GM19035 (cell line): ENCODE data around the gene GASK1A.
"Not testable (repeated sequence)": the region's sequence is repeated elsewhere in the genome, so short reads cannot be mapped to it uniquely, and the experiment has no call there.

Source experiments
- ATAC-seq: cut with Tn5 transposase; IDR thresholded peaks from one replicate; pipeline ENCODE4 v1.9.1; 2021; ENCODE audit not compliant: unreplicated experiment

Gene GASK1A

DNA sequence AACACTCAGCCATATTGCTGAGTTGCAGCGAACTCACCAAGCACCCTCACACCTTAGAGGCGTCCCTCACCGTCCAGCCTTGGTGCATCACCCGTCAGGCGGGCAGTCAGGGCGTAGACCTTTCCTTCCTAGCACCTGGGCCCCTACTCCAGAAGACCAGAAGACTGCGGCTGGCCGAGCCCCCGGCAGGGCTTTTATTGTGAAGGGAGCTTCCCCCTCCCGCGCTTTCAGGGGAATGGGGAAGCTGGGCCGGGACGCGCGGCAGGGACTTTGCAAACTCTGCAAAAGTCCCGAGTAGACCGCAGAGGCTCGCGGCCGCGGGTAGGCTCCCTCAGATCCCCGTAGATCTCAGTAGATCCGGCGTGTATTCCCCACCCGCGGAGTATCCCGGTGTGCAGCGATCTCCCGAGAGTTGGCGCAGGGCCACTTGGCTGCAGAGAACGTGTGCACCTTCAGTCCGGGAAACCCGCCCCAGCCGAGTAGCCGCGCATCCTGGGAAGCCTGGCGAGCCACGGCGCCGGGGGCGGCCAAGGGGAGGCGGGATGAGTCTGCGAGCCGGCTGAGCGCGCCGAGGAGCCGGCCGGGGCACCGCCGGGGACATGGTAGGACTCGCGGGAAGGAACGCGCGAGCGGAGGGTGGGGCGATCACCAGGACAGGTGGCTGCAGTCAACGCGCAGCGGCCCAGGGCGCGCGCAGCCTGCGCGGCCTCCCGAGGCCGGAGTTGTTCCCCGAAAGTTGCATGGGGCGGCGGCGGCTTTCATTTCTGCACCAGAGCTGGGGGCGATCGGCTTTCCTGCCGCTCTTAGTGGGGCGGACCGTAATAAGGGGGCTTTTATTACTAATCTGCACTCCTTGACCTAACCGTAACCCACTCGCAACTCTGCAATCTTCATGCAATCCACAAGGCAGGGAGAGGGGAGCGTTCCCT is at the start of gene GASK1A:
Gene GASK1A, plus strand, starts transcription at position 268 of the 929 bp plus-strand sequence. Its CDS starts 332 bp downstream, at position 600.
- no peak for ATAC-seq

DNA sequence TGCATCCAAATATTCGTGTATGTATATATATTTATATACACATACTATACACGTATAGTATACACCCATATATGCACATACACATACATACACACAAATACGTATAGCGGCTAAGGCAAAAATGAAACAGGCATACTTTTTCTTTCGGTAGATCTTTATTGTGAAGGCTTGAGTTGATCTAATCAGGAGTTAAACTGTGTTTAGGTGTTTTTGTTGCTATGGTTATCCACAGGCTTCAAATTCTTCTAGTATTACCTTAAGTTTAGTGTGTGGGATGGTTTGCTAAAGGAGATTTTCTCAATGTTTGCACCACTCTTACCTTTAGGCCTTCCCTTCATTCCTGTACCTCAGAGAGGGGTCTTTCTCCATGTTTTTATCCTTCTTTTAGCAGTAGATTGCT is 45.0 kb upstream of the GASK1A start:
- no peak for ATAC-seq

DNA sequence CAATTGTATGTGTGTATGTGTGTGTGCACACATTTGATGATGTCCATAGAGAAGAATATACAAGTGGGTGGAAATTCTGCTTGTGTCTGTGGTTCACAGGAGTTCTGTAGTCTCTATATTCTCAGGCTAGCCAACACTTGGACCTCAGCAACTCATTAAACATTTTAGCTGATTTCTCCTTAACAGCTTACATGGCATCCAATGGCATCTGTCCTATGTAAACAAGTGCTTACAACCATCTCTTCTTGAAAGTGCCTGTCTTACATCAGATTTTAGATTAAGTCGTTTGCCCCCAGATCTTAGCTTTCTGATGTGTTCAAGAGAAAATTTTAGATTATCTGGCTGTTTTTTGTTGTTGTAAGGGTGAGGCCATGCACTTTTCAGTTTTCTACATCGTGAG is 44.2 kb upstream of the GASK1A start:
- ATAC-seq = no peak

DNA sequence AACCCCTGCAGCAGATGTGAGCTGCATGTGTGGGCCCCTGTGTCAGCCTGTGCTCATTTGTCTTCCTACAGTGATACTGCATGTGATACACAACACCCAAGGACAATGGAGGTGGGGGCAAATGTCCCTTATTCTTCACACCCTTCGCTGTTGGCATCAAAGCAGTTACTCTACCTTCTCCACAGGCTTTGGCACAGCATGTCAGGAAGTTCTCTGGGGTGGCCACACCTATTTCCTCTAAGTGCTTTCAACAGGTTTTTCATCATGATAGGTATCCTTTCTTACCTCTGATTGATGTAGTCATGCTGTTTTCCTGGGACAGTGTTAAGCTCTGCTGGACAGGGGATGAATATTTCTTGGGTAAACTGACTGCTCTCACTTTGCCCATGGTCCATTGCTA is 43.6 kb upstream of the GASK1A start:
- no peak for ATAC-seq

DNA sequence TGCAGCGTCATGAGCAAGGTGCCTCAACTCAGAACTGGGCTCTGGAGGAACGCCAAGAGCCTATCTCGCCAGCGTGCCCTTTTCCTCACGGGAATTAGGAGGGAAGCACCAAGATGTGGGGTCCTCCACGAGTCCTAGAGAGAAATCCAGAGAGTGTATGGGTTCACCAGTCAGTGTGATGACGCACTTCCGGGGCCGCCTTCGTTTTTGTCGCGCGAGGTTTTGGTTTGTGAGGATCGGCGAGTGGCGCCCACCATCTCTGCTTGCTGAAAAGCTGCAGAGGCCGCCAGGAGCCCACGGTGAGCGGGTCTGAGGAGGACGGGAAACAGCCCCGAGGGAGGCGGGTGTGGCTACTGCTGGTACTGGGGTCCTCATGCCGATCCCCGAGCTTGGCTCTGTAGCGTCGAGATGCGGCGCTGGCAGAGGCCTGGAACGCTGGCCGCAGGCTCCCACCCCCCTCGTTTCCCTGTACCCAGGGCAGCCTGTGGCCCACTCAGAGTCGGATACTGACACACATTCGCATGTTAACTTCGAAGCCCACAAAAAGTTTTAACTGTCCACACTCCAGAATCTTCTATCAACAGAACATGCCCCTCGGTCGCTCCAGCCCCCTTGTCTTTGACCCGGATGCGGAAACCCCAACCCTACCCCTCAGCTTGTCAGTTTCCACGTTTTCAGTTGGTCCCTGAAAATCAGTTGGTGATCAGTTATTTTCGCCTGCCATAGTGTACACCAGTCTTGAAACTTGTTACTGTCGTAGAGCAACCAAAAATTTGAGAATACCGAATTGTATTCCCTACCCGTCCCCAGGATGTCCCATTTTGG is 42.7 kb upstream of the GASK1A start:
- no peak for ATAC-seq

DNA sequence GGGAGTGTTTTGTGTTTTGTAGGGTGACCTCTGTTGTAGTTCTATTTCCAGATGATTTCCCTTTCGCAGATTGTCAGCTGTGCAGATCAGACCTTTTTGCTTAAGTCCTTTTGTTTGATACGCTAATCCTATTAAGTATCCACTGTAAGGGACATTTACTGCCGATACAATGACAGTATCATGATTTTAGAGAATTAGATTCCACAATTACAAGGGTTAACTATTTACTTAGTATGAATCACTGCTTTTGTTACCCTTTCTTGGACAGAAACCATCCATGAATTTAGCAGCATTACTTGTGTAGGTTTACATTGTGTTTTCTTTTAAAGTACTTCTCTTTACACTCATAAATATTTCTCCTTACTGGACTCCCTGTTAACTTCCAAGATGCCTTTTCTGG is 41.8 kb upstream of the GASK1A start:
- ATAC-seq = no peak

DNA sequence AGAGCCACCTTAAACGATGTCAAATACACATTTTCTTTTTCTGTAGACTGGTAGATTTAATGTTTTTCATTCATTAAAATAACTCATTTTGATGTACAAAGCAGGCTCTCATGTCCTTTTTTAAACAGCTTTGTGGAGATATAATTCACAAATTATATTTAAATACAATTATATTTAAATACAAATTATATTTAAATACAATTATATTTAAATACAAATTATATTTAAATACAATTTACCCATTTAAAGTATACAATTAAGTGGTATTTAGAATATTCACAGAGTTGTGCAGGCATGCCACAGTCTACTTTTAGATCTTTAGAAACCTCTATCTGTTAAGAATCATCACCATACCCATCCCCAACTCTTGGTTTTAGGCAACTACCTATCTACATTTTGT is 36.4 kb upstream of the GASK1A start:
- no peak for ATAC-seq

DNA sequence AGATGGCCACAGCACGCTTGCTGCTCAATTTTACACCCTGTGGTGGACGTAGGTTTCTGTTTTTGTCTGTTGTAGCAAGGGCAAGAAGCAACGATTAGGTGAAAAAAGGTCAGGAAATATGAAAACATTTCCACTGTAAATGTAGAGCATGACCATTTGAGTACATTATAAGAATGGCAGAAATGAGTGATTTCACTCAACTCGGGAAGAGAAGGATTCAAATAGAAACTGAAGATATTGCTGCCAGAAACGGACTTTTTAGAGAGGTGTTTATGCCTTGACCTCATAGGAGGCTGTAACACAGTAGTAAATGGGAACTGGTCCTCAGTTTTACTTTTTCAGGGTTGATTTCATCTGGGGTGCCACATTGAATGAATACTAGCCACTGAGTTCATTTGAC is 33.1 kb upstream of the GASK1A start:
- no peak for ATAC-seq

DNA sequence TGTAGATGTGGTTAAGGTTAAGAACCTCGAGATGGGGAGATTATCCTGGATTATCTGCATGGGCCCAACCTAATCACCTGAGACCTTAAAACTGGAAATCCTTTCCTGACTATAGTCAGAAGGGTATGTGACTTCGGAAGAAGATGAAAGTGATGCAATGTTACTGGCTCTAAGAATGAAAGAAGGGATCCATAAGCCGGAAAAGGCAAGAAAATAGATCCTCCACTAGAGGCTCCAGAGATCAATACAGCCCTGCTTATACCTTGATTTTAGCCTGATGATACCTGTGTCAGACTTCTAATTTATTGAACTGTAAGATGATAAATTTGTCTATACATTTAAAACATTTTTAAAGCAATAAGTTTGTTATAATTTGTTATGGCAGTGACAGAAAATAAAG is 21.5 kb upstream of the GASK1A start:
- ATAC-seq = no peak

DNA sequence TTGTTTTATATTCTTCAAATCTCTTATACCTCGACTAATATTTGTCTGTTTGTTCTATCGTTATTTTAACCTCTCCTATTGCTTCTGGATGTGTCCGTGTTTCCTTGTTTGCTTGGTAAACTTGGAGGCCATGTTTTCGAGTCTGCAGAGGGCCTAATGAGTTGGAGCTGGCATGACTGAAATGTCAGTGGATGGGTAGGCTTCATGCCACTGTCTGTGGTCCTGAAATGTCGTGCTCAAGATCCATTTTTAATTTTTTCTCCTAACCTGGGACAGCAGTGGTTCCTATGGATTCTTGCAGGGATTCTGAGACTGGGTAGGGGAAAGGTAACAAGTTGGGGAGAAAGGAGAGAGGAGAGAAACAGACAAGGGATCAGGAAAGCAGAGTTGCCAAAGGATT is 18.8 kb upstream of the GASK1A start:
- no peak for ATAC-seq

DNA sequence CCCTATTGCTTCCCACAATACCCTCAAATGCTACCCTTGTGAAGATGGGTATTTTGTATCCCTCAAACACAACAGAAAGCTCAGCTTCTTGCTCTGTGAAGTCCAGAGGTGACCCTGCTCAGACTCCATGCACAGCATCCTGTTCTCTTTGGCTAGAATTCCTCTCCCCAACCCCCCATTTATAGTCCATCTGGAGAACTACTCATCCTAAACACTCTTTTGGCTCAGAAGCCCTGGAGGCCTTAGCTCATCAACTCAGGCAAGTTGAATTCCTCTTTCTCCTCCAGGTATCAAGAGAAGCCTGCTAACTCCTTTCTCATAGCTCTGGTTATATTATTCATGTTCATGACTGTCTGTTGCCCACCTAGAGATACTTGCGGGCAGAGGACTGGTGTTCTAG is 18.3 kb upstream of the GASK1A start:
- ATAC-seq = no peak

DNA sequence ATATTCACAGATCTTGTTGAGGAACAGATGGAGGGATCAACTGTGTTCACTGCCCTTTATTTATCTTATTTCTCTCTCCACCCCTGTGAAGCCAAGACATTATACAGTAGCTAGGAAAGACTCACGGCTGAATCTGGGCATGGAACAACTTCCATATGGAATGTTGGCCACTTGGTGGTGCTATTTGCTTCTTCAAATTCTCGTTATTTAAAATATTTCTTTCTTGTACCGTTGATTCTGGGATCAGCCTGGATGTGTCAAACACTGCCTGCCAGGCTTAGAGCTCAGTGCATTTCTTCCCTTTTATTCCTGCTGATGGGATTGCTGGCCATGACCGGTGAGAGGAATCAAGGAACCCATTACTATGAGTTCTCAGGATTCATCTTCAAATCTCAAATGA is 17.5 kb upstream of the GASK1A start:
- no peak for ATAC-seq

DNA sequence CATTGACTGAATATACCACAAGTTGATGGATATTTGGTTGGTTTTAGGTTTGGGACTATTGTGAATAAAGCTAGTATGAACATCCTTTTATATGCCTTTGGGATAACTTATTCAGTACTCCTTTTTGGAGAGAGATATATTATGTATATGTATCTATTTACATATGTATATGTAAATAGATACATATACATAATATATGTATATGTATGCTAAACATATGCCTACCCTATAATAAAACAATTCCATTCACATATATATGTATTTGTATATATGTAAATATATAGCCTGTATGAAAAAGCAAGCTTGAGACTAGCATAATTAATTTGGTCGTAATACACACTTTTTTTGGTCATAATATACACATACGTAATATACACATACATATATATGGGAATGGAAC is 15.8 kb upstream of the GASK1A start:
- no peak for ATAC-seq

DNA sequence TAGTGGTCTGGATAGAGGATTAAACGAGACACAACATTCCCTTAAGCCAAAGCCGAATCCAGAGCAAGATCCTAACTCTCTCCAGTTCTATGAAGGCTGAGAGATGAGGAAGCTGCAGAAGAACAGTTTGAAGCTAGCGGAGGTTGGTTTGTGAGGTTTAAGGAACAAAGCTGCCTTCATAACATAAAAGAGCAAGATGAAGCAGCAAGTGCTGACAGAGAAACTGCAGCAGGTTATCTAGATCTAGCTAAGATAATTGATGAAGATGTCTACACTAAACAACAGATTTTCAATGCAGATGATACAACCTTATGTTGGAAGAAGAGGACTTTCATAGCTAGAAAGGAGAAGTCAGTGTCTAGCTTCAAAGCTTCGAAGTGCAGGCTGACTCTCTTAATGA is 14.8 kb upstream of the GASK1A start:
- no peak for ATAC-seq

DNA sequence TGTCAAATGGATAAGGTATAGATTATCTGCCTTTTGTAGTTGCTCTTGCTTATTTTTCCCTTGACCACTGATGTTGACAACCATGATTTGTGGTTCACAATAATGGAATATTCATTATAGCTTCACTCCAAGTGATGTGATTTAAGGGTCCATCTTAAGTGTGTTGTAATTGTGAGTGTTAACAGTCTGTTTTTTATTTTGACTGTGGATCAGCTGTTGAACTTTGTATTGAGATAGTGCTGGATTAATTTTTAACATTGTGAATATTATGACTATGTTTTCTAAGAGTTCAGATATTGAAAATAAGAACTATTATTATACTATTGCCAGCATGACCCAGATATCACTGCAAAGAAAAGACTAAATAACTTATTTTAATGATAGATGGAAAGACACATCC is 8.6 kb upstream of the GASK1A start:
- no peak for ATAC-seq

DNA sequence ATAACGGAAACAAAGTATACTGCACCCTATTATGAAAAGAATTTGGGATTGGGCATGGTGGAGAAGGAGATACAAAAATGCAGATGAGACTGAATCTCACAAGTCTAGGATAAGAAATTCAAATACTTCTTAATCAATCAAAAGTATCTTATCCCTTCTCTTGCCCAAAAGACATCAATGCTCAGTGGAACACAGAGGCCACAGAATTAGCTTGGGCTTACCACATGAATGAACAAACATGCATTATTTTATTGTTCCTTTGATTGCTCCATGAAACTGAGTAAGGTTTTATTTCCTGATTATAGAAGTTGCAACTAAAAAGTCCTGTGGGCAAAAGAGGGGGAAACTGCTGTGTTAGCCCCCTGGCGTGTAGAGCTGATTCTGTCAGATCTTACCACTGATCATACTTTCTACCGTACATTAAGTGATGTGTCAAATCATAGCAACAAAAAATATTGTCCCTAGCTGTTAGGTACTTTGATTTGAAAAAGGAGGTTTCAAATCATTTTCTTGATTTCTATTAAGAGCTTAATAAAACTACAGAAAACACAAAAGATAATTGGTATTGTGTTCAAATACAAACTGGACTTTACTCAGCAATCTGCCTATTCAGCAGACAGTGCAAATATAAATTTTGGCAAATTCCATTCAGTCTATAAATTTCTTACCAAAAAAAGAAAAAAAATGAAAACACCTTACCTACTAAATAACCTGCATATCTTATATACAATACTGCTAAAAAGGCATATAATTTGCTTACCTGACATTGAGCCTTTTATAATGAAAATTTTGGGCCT is 7.9 kb upstream of the GASK1A start:
- ATAC-seq = no peak

DNA sequence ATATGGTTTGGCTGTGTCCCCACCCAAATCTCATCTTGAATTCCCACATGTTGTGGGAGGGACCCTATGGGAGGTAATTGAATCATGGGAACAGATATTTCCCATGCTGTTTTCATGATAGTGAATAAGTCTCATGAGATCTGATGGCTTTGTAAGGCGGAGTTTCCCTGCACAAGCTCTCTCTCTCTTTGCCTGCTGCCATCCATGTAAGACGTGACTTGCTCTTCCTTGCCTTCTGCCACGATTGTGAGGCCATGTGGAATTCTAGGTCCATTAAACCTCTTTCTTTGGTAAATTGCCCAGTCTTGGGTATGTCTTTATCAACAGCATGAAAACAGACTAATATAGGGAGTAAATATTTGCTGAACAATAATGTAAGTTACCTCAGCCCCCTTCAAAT is 4.2 kb upstream of the GASK1A start:
- not testable (repeated sequence) for ATAC-seq

DNA sequence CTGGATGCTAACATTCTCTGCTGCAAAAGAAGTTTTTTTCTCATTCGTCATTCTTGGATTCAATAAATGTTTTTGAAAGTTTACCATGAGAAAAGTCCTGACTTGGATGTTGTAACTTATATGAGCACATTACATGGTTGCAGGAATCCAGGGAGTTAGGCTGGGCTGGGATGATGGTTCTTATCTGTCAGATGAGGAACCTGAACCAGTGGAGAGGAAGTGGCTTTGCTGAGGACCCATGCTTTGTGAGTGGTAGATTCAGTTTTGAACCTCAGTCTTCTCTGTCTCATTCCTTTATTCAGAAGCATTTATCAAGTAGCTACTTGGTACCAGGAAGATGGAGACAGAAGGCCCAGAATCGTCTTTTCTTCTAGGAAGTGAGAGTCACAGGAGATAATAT is 3.7 kb upstream of the GASK1A start:
- ATAC-seq = no peak

DNA sequence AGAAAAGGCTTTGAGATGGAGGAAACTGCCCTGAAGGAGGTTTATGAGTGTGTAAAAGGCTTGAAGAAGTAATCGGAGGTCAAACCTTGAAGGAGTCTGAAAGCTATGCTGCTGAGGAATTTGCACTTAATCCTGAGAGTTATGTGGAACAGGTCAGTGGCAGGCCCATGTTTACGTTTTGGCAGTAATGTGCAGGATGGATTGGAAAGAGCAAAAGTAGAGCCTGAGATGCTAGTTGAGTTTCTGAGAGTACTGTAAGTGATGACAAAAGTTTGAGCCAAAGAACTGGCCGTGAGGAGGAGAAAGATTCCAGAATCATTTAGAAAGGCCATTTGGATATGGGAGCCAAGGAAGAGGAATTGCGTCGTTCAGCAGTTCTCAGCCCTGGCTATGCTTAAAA is 3.2 kb upstream of the GASK1A start:
- ATAC-seq = no peak

DNA sequence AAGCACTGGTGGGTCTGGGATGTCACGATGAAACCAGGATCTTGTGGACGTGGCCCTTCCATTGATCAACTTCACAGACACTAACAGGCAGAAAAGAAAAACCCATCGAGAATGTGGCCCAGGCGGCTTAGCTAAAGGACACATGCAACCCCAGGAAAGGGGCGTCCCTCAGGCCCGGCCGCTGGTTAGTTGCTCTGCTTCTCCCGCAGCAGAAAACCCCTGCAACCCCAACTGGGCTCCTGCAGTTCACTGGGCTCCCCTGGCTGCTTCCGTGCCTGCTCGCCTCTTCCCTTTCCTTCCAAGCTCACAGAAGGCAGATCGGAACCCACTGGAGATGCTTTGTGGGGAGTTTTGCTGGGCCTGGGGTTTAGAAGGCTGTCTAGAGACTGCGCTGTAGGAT is 1.1 kb downstream of the GASK1A start:
- ATAC-seq = no peak

DNA sequence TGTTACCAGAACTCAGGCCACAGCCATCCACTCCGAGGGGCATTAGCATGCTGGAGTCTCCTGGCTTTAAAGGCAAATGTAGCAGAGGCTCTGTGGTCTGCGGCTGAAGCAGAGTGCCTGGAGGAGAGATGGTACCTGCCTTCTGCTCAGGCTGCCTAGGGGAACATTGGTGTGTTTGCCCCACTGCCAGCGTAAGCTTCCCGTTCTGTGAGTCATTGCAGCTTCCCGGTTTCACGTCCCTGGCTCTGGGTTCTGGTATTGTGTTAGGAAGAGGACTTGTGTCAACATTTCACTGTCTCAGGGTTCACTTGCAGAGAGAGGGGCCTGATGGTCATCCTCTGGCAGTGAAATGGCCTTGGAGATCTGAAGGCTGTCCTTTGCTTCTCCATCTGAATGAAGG is 1.8 kb downstream of the GASK1A start:
- no peak for ATAC-seq
